HepG2 (cell line): Measurements from ENCODE around the gene TNIP1.

ENCODE experiments used
- GABPB1 ChIP-seq: IDR thresholded peaks from 2 replicates; pipeline ENCODE4 v1.6.1; 2016; ENCODE audit warnings: mild to moderate bottlenecking, missing genetic modification reagents, moderate library complexity, missing compliant biosample characterization
- LRRFIP1 ChIP-seq: sonication (generic); formaldehyde crosslinking; conservative IDR thresholded peaks from 2 replicates; pipeline ENCODE4 v1.4.0; 2020; ENCODE audit warnings: missing genetic modification reagents
- ZNF549 ChIP-seq: sonication (generic); formaldehyde crosslinking; IDR thresholded peaks from 2 replicates; pipeline ENCODE4 v1.5.0; 2020; ENCODE audit warnings: missing genetic modification reagents
- ZNF703 ChIP-seq: sonication (generic); formaldehyde crosslinking; IDR thresholded peaks from 2 replicates; pipeline ENCODE4 v1.5.1; 2020; ENCODE audit warnings: missing genetic modification reagents, mild to moderate bottlenecking, moderate library complexity, borderline replicate concordance

- no peak for TF ChIP-seq LRRFIP1 (CRISPR knock-in tag)
- TF ChIP-seq GABPB1 (CRISPR knock-in tag), result no peak
- no peak for TF ChIP-seq ZNF549
- no peak for TF ChIP-seq ZNF703 (CRISPR knock-in tag)
These were observed 42.0 kb downstream of the TNIP1 start for GRCh38 chr5:151038801-151039238.
